SK-N-MC (cell line): ENCODE measurements around the gene MEN1.
"Not testable (repeated sequence)": the region's sequence is repeated elsewhere in the genome, so short reads cannot be mapped to it uniquely, and the experiment has no call there.

Experiments used
- DNase-seq: peaks from one replicate; pipeline ENCODE4 v3.0.0-alpha.2; 2011; ENCODE audit warnings: low read depth, low spot score
- H3K27ac ChIP-seq: fragments of 200-600 bp; sonication (generic); 2 replicates; pipeline ENCODE4 v1.5.1; 2016; ENCODE audit warnings: mixed run types
- H3K36me3 ChIP-seq: fragments of 200-600 bp; sonication (generic); 2 replicates; pipeline ENCODE4 v1.6.1; 2017; ENCODE audit warnings: antibody characterized with exemption, low read length, mixed read lengths; ENCODE audit not compliant: insufficient read depth
- H3K4me3 ChIP-seq: fragments of 200-600 bp; sonication (generic); 2 replicates; pipeline ENCODE4 v1.5.1; 2016
- H3K9ac ChIP-seq: fragments of 200-600 bp; sonication (generic); 2 replicates; pipeline ENCODE4 v1.8.0; 2017; ENCODE audit warnings: mixed run types, mixed read lengths; ENCODE audit not compliant: insufficient read length
- H3K9me3 ChIP-seq: fragments of 200-600 bp; sonication (generic); 2 replicates; pipeline ENCODE4 v1.6.1; 2017; ENCODE audit warnings: low read depth, mild to moderate bottlenecking, antibody characterized with exemption, low read length, moderate library complexity, mixed read lengths
- EZH2 ChIP-seq: fragments of 200-600 bp; sonication (generic); IDR thresholded peaks from one replicate; pipeline ENCODE4 v1.6.1; 2017; ENCODE audit warnings: antibody characterized with exemption
- FOXP2 ChIP-seq: optimal IDR thresholded peaks from 2 replicates; pipeline ENCODE3; 2011; ENCODE audit warnings: mild to moderate bottlenecking, moderate library complexity; ENCODE audit not compliant: insufficient read depth; ENCODE audit errors: extremely low read length, control extremely low read depth
- POLR2AphosphoS5 ChIP-seq: IDR thresholded peaks from 2 replicates; pipeline ENCODE4 v1.6.1; 2012; ENCODE audit warnings: mild to moderate bottlenecking, low read depth, low read length, borderline replicate concordance

Gene MEN1

GRCh38 chr11:64831411-64831891, 21.1 kb upstream of the MEN1 start:
- no peak for TF ChIP-seq EZH2
- TF ChIP-seq FOXP2, result no peak
- TF ChIP-seq POLR2AphosphoS5, result no peak
- no peak overlapping the region for H3K9ac ChIP-seq
- no peak overlapping the region for H3K4me3 ChIP-seq
- H3K36me3 ChIP-seq, result no peaks in the 10 kb centered on the region
- no peak overlapping the region for H3K27ac ChIP-seq
- H3K9me3 ChIP-seq, result no peaks in the 10 kb centered on the region
- DNase-seq, result no peak

- no peaks in the 10 kb centered on the region for H3K9me3 ChIP-seq
- TF ChIP-seq EZH2 (no peak), FOXP2 (no peak), POLR2AphosphoS5 (no peak)
- H3K36me3 ChIP-seq, result no peaks in the 10 kb centered on the region
- no peak overlapping the region for H3K4me3 ChIP-seq
- no peak for DNase-seq
- H3K27ac ChIP-seq, result no peak overlapping the region
- H3K9ac ChIP-seq, result no peak overlapping the region
Observed at GRCh38 chr11:64829536-64830251, 19.3 kb upstream of the MEN1 start.

- Histone ChIP-seq H3K36me3 (no peaks in the 10 kb centered on the region), H3K9me3 (no peaks in the 10 kb centered on the region), H3K9ac (no peak overlapping the region), H3K4me3 (no peak overlapping the region), H3K27ac (no peak overlapping the region)
- TF ChIP-seq FOXP2 (no peak), POLR2AphosphoS5 (no peak), EZH2 (no peak)
- DNase-seq, result no peak
Observed at GRCh38 chr11:64827451-64827839, 17.1 kb upstream of the MEN1 start.

- no peaks in the 10 kb centered on the region for H3K36me3 ChIP-seq
- no peaks in the 10 kb centered on the region for H3K9me3 ChIP-seq
- H3K9ac ChIP-seq, result no peak overlapping the region
- H3K4me3 ChIP-seq, result no peak overlapping the region
- DNase-seq, result no peak
- H3K27ac ChIP-seq, result no peak overlapping the region
- TF ChIP-seq EZH2 (no peak), POLR2AphosphoS5 (no peak), FOXP2 (no peak)
Observed at GRCh38 chr11:64826578-64827450, 16.5 kb upstream of the MEN1 start.

DNA sequence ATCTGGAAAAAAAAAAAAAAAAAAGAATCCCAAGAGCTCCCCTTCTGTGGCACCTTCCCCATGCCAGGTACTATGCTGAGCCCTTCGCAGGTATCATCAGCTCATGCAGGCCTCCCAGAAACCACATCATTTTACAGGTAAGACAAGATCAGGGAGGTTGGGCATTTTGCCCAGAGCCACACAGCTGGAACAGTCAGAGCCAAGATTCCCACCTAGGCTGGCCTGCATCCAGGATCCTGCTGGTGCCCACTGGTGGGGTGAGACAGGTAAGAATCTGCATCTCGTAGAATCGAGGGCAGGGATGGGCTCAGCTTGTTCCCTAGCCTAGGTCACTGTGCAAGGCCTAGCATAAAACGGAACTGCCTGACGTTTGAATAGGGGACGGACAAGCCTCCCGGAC, 15.7 kb upstream of the MEN1 start:
- no peak for TF ChIP-seq EZH2
- no peak for TF ChIP-seq POLR2AphosphoS5
- TF ChIP-seq FOXP2, result no peak
- no peak overlapping the region for H3K4me3 ChIP-seq

GRCh38 chr11:64823568-64824119, 13.3 kb upstream of the MEN1 start:
- Histone ChIP-seq H3K9ac (no peak overlapping the region), H3K27ac (no peak overlapping the region), H3K4me3 (no peak overlapping the region), H3K9me3 (no peaks in the 10 kb centered on the region), H3K36me3 (no peaks in the 10 kb centered on the region)
- no peak for DNase-seq
- TF ChIP-seq FOXP2 (no peak), EZH2 (no peak), POLR2AphosphoS5 (no peak)

More for the DNA sequence above, 15.7 kb upstream of the MEN1 start:
- H3K9ac ChIP-seq, result no peak overlapping the region
- H3K36me3 ChIP-seq, result no peaks in the 10 kb centered on the region
- H3K27ac ChIP-seq, result no peak overlapping the region
- no peak for DNase-seq
- no peaks in the 10 kb centered on the region for H3K9me3 ChIP-seq

GRCh38 chr11:64817476-64817875, 7.1 kb upstream of the MEN1 start:
- no peak overlapping the region for H3K9ac ChIP-seq
- no peak overlapping the region for H3K4me3 ChIP-seq
- no peak overlapping the region for H3K27ac ChIP-seq
- TF ChIP-seq POLR2AphosphoS5, result no peak
- no peak for TF ChIP-seq FOXP2
- TF ChIP-seq EZH2, result no peak
- no peaks in the 10 kb centered on the region for H3K36me3 ChIP-seq
- DNase-seq, result no peak
- no peaks in the 10 kb centered on the region for H3K9me3 ChIP-seq

- not testable (repeated sequence) for H3K36me3 ChIP-seq, H3K9ac ChIP-seq, H3K27ac ChIP-seq, H3K4me3 ChIP-seq, H3K9me3 ChIP-seq, DNase-seq
Observed at GRCh38 chr11:64815433-64815832, 5.1 kb upstream of the MEN1 start.

DNA sequence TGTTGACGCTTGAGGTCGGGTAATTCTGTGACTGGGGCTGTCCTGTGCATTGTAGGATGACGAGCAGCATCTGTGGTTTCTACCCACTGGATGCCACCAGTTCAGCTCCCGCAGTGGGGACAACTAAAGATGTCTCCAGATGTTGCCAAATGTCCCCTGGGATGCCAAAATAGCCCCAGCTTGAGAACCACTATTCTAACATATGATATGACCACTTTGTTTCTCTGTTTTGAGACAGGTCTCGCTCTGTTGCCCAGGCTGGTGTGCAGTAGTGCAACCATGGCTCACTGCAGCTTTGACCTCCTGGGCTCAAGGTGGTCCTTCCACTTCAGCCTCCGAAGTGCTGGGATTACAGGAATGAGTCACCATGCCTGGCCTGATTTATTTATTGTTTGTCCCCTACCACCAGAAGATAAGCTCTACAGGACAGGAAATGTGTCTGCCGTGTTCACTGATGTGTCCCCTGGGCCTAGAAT, 4.4 kb upstream of the MEN1 start:
- H3K9me3 ChIP-seq, result no peaks in the 10 kb centered on the region
- TF ChIP-seq EZH2 (no peak), POLR2AphosphoS5 (no peak), FOXP2 (no peak)
- no peaks in the 10 kb centered on the region for H3K36me3 ChIP-seq
- DNase-seq, result no peak
- H3K27ac ChIP-seq, result no peak overlapping the region
- H3K9ac ChIP-seq, result no peak overlapping the region
- no peak overlapping the region for H3K4me3 ChIP-seq
